Astrocyte of the hippocampus (primary cell): ENCODE measurements around the gene PTX3.

ENCODE experiments used
- DNase-seq: peaks from one replicate; pipeline ENCODE4 v3.0.0; 2011; ENCODE audit warnings: low read depth, low spot score

Gene PTX3

GRCh38 chr3:157475921-157476414 is 39.3 kb downstream of the PTX3 start:
- peak; percentile 70 for DNase-seq

GRCh38 chr3:157477441-157477840 is 40.8 kb downstream of the PTX3 start:
- DNase-seq, result no peak

DNA sequence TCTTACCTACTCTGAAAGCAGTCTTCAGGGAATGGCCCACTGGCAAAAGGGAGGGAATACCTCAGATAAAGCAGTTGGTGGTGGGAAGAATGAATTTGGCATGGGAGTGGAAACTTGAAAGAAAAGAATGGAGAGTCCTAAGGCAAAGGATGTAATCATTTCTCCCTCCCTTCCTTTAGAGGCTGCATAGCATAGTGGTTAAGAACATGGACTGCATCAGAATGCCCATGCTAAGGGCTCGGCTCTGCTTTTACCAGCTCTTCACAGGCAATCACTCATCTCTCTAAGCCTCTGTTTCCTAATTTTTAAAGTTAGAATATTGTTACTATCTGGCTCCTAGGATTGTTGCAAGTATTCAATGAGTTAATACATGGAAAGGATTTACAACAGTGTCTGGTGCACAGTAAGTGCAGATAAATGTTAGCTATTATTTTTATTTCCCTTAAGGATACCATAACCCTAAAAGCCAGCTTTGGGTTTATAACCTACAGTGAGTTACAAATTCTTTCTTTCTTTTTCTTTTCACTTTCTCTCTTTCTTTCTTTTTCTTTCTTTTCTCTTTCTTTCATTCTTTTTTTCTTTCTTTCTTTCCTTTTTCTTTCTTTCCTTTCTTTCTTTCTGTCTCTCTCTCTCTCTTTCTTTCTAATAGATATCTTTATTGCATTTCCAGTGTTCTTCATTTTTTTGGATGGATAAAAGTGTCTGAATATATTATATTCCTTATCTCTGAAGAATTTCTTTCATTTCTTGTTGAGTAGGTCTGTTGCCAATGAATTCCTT is 43.0 kb downstream of the PTX3 start:
- DNase-seq, result no peak

- DNase-seq, result no peak
Observed at GRCh38 chr3:157487339-157487738, 50.7 kb downstream of the PTX3 start.

DNA sequence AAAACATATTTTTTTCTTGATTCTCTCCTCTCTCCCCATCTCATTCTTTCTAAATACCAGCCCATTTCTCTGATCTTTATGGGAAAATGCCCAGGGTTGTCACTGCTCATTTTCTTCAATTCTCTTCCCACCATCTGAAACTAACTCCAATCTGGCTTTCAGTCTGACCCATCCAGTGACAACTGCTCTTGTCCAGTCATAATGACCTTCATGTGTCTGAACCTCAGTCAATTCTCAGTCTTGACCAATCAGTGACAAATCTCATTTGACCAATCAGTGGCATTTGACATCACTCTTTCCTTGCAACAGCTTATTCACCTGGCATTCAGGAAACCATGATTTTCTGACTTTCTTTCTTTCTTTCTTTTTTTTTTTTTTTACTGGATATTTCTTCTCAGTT is 51.5 kb downstream of the PTX3 start:
- DNase-seq, result no peak

DNA sequence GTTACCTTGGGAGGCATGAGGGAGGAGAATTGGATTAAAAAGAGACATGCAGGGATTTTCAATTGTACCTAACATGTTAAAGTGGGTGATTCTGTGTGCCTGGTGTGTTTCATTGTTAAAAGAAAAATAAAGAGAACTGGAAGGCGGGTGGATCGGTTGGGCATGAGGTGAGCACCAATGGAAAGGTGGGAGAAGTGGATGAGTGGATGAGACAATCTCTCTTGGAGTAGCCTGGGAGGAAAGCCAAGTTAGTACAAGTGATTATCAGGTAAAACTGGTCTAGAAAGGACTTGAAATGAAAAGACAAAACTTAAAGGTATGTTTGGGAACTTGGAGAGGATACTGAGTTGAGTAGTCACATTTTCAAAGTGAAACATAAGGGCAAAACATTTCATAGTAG is 54.5 kb downstream of the PTX3 start:
- DNase-seq, result no peak
